Neural progenitor cell (in vitro differentiated cells): ENCODE data around the gene COMMD10. TPM values are rescaled to one million over a fixed set of nuclear protein-coding genes. Genes with fewer than 3 reads are reported as not detected.

Experiments used
- DNase-seq: peaks from one replicate; pipeline ENCODE4 v3.0.0-alpha.2; 2016; ENCODE audit warnings: low spot score
- H2AFZ ChIP-seq: fragments of 200-600 bp; sonication (generic); replicated peaks from 2 replicates; pipeline ENCODE4 v1.6.1; 2016; ENCODE audit warnings: antibody characterized with exemption
- H3F3A ChIP-seq: fragments of 200-600 bp; sonication (generic); 2 replicates; pipeline ENCODE4 v1.6.1; 2016; ENCODE audit warnings: antibody characterized with exemption, low read depth
- H3K27ac ChIP-seq: fragments of 200-600 bp; sonication (generic); 2 replicates; pipeline ENCODE4 v1.5.1; 2016; ENCODE audit warnings: mild to moderate bottlenecking
- H3K27me3 ChIP-seq: fragments of 200-600 bp; sonication (generic); 2 replicates; pipeline ENCODE4 v1.6.1; 2016; ENCODE audit warnings: mild to moderate bottlenecking, moderate library complexity
- H3K36me3 ChIP-seq: fragments of 200-600 bp; sonication (generic); 2 replicates; pipeline ENCODE4 v1.5.1; 2016
- H3K4me1 ChIP-seq: fragments of 200-600 bp; sonication (generic); 2 replicates; pipeline ENCODE4 v1.6.1; 2016; ENCODE audit warnings: mixed run types
- H3K4me2 ChIP-seq: fragments of 200-600 bp; sonication (generic); 2 replicates; pipeline ENCODE4 v1.6.1; 2016
- H3K4me3 ChIP-seq: fragments of 200-600 bp; sonication (generic); 2 replicates; pipeline ENCODE4 v1.5.1; 2016
- H3K79me2 ChIP-seq: fragments of 200-600 bp; sonication (generic); 2 replicates; pipeline ENCODE4 v1.6.1; 2016; ENCODE audit warnings: low read depth
- H3K9ac ChIP-seq: fragments of 200-600 bp; sonication (generic); 2 replicates; pipeline ENCODE4 v1.6.1; 2016
- H3K9me3 ChIP-seq: fragments of 200-600 bp; sonication (generic); 2 replicates; pipeline ENCODE4 v1.5.1; 2016; ENCODE audit warnings: low read depth
- H4K20me1 ChIP-seq: fragments of 200-600 bp; sonication (generic); 2 replicates; pipeline ENCODE4 v1.6.1; 2016; ENCODE audit warnings: low read depth
- H3K27ac Mint-ChIP-seq: 3 replicates; pipeline ENCODE4 v1.8.0; 2021; ENCODE audit warnings: mixed read lengths
- H3K27me3 Mint-ChIP-seq: 2 replicates; pipeline ENCODE4 v1.8.0; 2022; ENCODE audit warnings: low read depth, mild to moderate bottlenecking, inconsistent platforms, moderate library complexity, mixed read lengths; ENCODE audit not compliant: insufficient read depth
- H3K36me3 Mint-ChIP-seq: 3 replicates; pipeline ENCODE4 v1.8.0; 2021; ENCODE audit warnings: mixed read lengths
- H3K4me1 Mint-ChIP-seq: 3 replicates; pipeline ENCODE4 v1.8.0; 2021; ENCODE audit warnings: mixed read lengths
- H3K4me3 Mint-ChIP-seq: 3 replicates; pipeline ENCODE4 v1.8.0; 2021; ENCODE audit warnings: mild to moderate bottlenecking, moderate library complexity, mixed read lengths
- H3K9me3 Mint-ChIP-seq: 3 replicates; pipeline ENCODE4 v1.8.0; 2020; ENCODE audit warnings: mixed read lengths
- CTCF ChIP-seq: fragments of 200-600 bp; sonication (generic); IDR thresholded peaks from 2 replicates; pipeline ENCODE4 v1.5.1; 2017; ENCODE audit warnings: antibody characterized with exemption, mild to moderate bottlenecking
- EZH2 ChIP-seq: fragments of 200-600 bp; sonication (generic); IDR thresholded peaks from 2 replicates; pipeline ENCODE4 v1.6.1; 2017; ENCODE audit warnings: antibody characterized with exemption, mild to moderate bottlenecking, moderate library complexity
- EZH2phosphoT487 ChIP-seq: fragments of 200-600 bp; sonication (generic); IDR thresholded peaks from 2 replicates; pipeline ENCODE4 v1.6.1; 2017; ENCODE audit warnings: antibody characterized with exemption
- total RNA-seq: library from RNA; depleted of rRNA; stranded (reverse); fragments of >200 nt; gene quantifications from 2 replicates; pipeline ENCODE4 v1.2.3, GENCODE V29; 2015; ENCODE audit warnings: low replicate concordance

The COMMD10 gene
- total RNA-seq, 1 donor from 2014 or later: 77.0 TPM

- no peaks in the 10 kb centered on the region for H3K27me3 ChIP-seq
- Mint-ChIP-seq H3K4me3 (no peak overlapping the region), H3K27ac (no peak overlapping the region), H3K4me1 (no peaks in the 10 kb centered on the region), H3K27me3 (no peaks in the 10 kb centered on the region), H3K9me3 (no peaks in the 10 kb centered on the region), H3K36me3 (no peaks in the 10 kb centered on the region)
- no peaks in the 10 kb centered on the region for H3K36me3 ChIP-seq
- H3K79me2 ChIP-seq: no peaks in the 10 kb centered on the region
- H3K27ac ChIP-seq: no peak overlapping the region
- TF ChIP-seq CTCF (no peak), EZH2phosphoT487 (no peak)
- no peaks in the 10 kb centered on the region for H4K20me1 ChIP-seq
- no peak overlapping the region for H3K9ac ChIP-seq
- no peak overlapping the region for H2AFZ ChIP-seq
- DNase-seq: no peak
- no peaks in the 10 kb centered on the region for H3K4me1 ChIP-seq
- no peak overlapping the region for H3K4me3 ChIP-seq
- H3F3A ChIP-seq: no peaks in the 10 kb centered on the region
- no peaks in the 10 kb centered on the region for H3K9me3 ChIP-seq
- H3K4me2 ChIP-seq: no peak overlapping the region
Observed at GRCh38 chr5:116071211-116071610, 13.6 kb upstream of the COMMD10 start.

GRCh38 chr5:116075191-116075831 lies 9.5 kb upstream of the COMMD10 start:
- Histone ChIP-seq H2AFZ (no peak overlapping the region), H3K36me3 (no peaks in the 10 kb centered on the region)
- H3K4me3 Mint-ChIP-seq: no peak overlapping the region

GRCh38 chr5:116076496-116076895 lies 8.3 kb upstream of the COMMD10 start:
- H3K9me3 ChIP-seq: no peaks in the 10 kb centered on the region
- no peaks in the 10 kb centered on the region for H3K9me3 Mint-ChIP-seq
- no peak overlapping the region for H3K27ac Mint-ChIP-seq
- no peaks in the 10 kb centered on the region for H3K4me1 ChIP-seq
- no peak overlapping the region for H3K4me3 ChIP-seq
- DNase-seq: no peak
- H3K4me2 ChIP-seq: no peak overlapping the region
- H3K27me3 ChIP-seq: no peaks in the 10 kb centered on the region
- no peak overlapping the region for H2AFZ ChIP-seq
- H3K4me3 Mint-ChIP-seq: no peak overlapping the region
- no peaks in the 10 kb centered on the region for H3K36me3 Mint-ChIP-seq
- H4K20me1 ChIP-seq: no peaks in the 10 kb centered on the region
- H3K36me3 ChIP-seq: no peaks in the 10 kb centered on the region
- H3K79me2 ChIP-seq: no peaks in the 10 kb centered on the region
- TF ChIP-seq EZH2phosphoT487 (no peak), CTCF (no peak), EZH2 (no peak)
- H3F3A ChIP-seq: no peaks in the 10 kb centered on the region
- H3K9ac ChIP-seq: no peak overlapping the region
- no peak overlapping the region for H3K27ac ChIP-seq
- H3K27me3 Mint-ChIP-seq: no peaks in the 10 kb centered on the region
- no peaks in the 10 kb centered on the region for H3K4me1 Mint-ChIP-seq

More at GRCh38 chr5:116075191-116075831, 9.5 kb upstream of the COMMD10 start:
- H3K4me2 ChIP-seq: no peak overlapping the region
- no peaks in the 10 kb centered on the region for H3K27me3 Mint-ChIP-seq
- no peaks in the 10 kb centered on the region for H3F3A ChIP-seq
- H3K79me2 ChIP-seq: no peaks in the 10 kb centered on the region
- no peaks in the 10 kb centered on the region for H4K20me1 ChIP-seq
- H3K9ac ChIP-seq: no peak overlapping the region
- no peak overlapping the region for H3K27ac Mint-ChIP-seq
- H3K9me3 Mint-ChIP-seq: no peaks in the 10 kb centered on the region
- no peaks in the 10 kb centered on the region for H3K4me1 ChIP-seq
- H3K27me3 ChIP-seq: no peaks in the 10 kb centered on the region
- no peaks in the 10 kb centered on the region for H3K9me3 ChIP-seq
- no peak overlapping the region for H3K27ac ChIP-seq
- no peak overlapping the region for H3K4me3 ChIP-seq
- TF ChIP-seq CTCF: no peak
- TF ChIP-seq EZH2phosphoT487: no peak
- TF ChIP-seq EZH2: no peak
- no peaks in the 10 kb centered on the region for H3K36me3 Mint-ChIP-seq
- H3K4me1 Mint-ChIP-seq: no peaks in the 10 kb centered on the region
- no peak for DNase-seq
